HG02870 (cell line): Measurements from ENCODE around the gene GCFC2.

ENCODE experiments used
- ATAC-seq: cut with Tn5 transposase; IDR thresholded peaks from one replicate; pipeline ENCODE4 v1.9.1; 2021; ENCODE audit warnings: mild to moderate bottlenecking, moderate library complexity; ENCODE audit not compliant: unreplicated experiment

The GCFC2 gene

GRCh38 chr2:75632091-75632701 lies 78.5 kb downstream of the GCFC2 start:
- ATAC-seq, result no peak

DNA sequence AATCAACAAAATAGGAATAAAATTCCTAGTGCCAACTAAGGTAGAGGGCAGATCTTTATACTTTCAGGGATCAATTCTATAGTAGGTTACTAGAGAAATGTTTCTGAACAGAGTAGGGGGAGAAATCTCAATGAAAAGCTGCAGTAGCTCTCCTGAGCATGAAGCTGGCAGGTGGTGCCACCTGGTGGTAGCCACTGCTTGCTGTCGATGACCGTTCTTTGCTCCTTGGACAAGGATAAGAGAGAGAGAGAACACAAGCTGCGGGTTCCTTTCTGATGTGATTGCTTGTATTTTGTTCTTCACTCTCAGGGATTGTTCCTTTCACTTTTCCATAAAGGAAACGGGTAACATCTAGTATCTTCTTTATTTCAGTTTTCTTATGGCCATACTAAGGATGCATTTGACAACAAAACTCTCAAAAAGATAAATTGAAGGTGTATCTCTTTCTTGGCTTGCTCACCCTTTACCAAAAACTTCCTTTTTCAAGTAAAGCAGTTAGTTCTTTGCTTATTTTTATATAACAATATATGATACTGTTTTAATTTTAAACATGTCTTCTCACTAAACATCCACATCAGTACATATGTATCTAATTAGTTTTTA lies 82.7 kb downstream of the GCFC2 start:
- peak; percentile 87 for ATAC-seq

- no peak for ATAC-seq
Measured at GRCh38 chr2:75622929-75623328, 87.8 kb downstream of the GCFC2 start.

DNA sequence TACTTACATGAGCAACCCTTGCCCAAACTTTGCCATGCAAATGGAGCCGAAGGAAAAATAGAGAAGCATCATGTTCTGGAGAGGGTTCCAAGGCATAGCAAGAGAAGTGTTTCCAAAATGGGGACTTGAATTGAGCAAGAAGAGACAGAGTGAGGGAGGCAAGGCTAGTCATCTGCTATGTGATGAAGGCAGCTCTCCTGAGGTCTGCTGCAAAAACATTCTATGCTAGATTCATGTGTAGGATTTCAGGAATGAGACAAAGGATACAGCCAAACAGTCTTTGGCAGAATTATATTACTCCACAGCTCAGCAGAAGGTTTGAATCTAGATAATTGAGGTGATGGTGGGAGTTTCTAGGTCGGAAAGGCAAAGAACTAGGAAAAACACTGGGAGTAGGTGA lies 88.2 kb downstream of the GCFC2 start:
- no peak for ATAC-seq

GRCh38 chr2:75621228-75621627 lies 89.5 kb downstream of the GCFC2 start:
- no peak for ATAC-seq

DNA sequence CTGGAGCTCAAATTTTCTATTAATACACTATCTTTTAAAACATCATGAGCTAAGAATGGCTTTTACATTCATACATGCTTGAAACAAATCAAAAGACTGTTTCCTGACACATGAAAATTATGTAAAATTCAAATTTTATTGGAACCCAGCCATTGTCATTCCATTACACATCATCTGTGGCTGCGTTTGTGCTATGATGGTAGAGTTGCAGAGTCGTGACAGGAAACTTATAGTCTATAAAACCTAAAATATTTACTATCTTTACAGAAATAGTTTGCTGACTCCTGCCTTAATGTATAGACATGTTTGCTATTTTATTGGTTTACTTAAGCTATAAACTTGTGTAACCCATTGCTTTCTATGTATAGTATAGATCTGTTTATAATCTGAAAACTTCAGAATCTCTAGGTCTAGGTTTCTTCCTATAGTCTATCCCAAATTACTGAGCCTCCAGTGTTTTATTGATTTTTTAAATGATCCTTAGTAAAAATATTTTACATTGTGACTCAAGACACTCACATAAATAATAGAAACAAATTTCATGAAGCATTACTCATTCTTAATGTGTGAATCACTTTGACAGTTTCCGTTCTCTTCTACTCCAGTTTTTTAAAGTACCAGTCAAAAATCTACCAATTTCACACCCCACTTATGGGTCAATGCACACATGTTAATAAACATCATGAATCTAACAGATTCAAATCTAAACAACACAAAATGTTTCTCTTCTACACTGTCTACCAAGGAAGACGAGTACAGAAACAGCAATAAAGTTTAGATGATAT lies 90.6 kb downstream of the GCFC2 start:
- no peak for ATAC-seq

- ATAC-seq, result no peak
Measured at GRCh38 chr2:75616933-75617332, 93.8 kb downstream of the GCFC2 start.

DNA sequence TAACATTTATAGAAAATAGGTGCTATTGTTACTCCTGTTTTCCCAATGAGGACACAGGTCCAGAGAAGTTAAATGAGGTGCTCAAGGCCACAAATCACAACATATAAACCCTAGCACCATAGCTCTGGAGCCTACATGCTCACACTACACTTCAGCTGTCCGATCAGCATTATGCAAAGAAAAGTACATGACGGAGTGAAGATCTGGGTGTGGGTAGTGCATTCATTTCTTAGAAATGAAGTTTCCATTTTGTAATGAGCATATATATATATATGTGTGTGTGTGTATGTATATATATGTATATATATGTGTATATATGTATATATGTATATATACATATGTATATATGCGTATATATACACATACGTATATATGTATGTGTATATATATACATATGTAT lies 94.3 kb downstream of the GCFC2 start:
- ATAC-seq, result no peak

DNA sequence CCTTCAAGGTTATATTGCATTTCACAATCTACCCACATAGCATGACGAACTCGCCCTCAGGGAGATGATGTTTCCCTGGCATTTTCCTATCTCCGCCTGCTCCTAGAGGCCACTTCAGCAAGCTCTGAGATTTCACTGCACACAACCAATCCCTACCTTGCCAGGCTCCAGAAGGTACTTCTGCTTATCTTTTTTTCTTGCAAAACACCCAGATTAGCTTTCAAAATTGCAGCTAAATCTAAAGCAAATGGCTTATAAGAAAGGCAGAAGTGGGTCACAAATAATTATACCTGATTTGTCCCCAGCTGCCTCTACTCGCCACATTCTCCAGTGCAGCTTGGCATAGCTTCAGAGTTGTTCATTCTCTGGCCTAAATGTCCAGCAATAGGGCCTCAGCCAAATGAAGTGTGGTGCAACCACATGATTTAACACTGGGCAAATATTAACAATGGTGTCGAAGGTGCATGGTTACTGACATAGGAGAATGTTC lies 96.5 kb downstream of the GCFC2 start:
- ATAC-seq, result no peak

GRCh38 chr2:75612862-75613243 lies 97.9 kb downstream of the GCFC2 start:
- no peak for ATAC-seq
